Sigmoid colon (tissue), 4 donors: ENCODE results near the gene SHFL.
A peak's percentile ranks its signal among the peaks of the same experiment; 100 is the strongest.

Experiments used
- EP300 ChIP-seq, 4 donors: sonication (generic); formaldehyde crosslinking; IDR thresholded peaks; one replicate each; pipeline ENCODE4 v1.6.1; 2017; ENCODE audit warnings: antibody characterized with exemption in 4 of 4
- POLR2A ChIP-seq, 2 donors: fragments of 450-650 bp; IDR thresholded peaks; one replicate each; pipeline ENCODE4 v1.6.1; 2016; ENCODE audit warnings: antibody characterized with exemption in 2 of 2, mild to moderate bottlenecking in 2 of 2, moderate library complexity in 2 of 2
- POLR2AphosphoS5 ChIP-seq, 4 donors: sonication (generic); formaldehyde crosslinking; IDR thresholded peaks; one replicate each; pipeline ENCODE4 v1.6.1; 2017; ENCODE audit warnings: antibody characterized with exemption in 4 of 4
- TF ChIP-seq, protein P1 (sequence below), 4 experiments: fragments of 450-650 bp in 3 of 4; fragments of 200-600 bp in 1 of 4; IDR thresholded peaks; one replicate each; pipeline ENCODE4 v1.5.1; 2016 to 2019; ENCODE audit warnings: antibody characterized with exemption in 4 of 4, mild to moderate bottlenecking in 3 of 4, moderate library complexity in 2 of 4

DNA sequence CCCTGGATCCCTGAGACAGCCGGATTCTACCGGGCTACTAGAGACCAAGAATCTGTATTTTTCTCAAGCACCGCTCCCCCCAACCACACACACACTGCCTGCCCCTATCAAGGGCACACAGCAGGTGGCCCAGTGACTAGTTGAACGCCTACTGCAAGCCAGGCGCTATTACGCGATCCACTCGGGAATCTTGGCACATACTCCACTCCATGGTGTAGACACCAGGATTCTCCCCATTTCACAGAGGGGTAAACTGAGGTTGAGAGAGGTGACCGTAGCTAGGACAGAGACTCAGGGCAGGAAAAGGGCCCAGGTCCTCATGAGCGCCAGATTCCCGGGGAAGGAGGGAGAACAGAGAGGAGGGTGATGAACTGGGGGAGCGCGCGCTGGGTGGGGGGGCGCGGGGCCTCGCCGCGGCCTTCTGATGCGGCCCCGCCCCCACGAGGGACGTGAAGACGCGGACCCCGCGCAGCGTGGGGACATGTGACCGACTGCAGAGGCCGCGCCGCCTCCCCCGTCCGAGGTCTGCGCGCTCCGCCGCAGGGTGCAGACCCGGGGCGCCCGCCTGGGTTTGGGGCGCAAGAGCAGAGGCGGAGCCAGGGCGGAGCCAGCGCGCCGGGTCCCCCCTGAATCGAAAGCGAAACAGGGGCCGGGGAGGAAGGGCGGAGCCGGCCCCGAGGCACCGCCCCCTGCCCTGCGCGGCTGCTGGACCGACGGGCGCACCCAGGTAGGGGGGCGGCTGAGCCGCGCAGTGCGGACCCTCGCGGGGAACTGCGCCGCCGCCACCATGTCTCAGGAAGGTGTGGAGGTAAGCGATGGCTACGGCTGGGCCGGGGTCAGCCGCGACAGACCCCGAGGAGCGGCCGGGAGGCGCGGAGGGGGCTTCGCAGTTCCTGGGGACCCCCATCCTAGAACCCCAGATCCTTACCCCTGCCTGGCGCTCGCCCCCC lies at the start of gene SHFL:
- TF ChIP-seq, protein P1, sequence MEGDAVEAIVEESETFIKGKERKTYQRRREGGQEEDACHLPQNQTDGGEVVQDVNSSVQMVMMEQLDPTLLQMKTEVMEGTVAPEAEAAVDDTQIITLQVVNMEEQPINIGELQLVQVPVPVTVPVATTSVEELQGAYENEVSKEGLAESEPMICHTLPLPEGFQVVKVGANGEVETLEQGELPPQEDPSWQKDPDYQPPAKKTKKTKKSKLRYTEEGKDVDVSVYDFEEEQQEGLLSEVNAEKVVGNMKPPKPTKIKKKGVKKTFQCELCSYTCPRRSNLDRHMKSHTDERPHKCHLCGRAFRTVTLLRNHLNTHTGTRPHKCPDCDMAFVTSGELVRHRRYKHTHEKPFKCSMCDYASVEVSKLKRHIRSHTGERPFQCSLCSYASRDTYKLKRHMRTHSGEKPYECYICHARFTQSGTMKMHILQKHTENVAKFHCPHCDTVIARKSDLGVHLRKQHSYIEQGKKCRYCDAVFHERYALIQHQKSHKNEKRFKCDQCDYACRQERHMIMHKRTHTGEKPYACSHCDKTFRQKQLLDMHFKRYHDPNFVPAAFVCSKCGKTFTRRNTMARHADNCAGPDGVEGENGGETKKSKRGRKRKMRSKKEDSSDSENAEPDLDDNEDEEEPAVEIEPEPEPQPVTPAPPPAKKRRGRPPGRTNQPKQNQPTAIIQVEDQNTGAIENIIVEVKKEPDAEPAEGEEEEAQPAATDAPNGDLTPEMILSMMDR (IDR thresholded peaks at IDR 0.05) = no peak
- TF ChIP-seq POLR2AphosphoS5 (IDR thresholded peaks at IDR 0.05) (peak in 3 of 4 donors; percentile 6 to 63 (median 56)), POLR2A (IDR thresholded peaks at IDR 0.05) (no peak), EP300 (IDR thresholded peaks at IDR 0.05) (no peak)
